Bronchial epithelial cell (primary cell): ENCODE results near the gene LHX6. TPM values are rescaled to one million over a fixed set of nuclear protein-coding genes. Genes with fewer than 3 reads are reported as not detected.

ENCODE experiments used
- DNase-seq: peaks from one replicate; pipeline ENCODE4 v3.0.0-alpha.2; 2010; ENCODE audit warnings: low read depth
- FAIRE-seq: peaks from 2 replicates; lab custom pipeline; 2011; peaks lifted over from hg19 to GRCh38; lab: Jason Lieb, UNC
- H3K27me3 ChIP-seq: 2 replicates; pipeline ENCODE4 v1.5.1; 2011; ENCODE audit warnings: low read length; ENCODE audit not compliant: control insufficient read depth, insufficient read depth
- H3K36me3 ChIP-seq: 2 replicates; pipeline ENCODE4 v1.5.1; 2011; ENCODE audit warnings: low read length; ENCODE audit not compliant: control insufficient read depth, insufficient read depth
- H3K4me3 ChIP-seq: 2 replicates; pipeline ENCODE4 v1.5.1; 2011; ENCODE audit warnings: mild to moderate bottlenecking, low read depth, low read length, control low read depth
- CTCF ChIP-seq: IDR thresholded peaks from 2 replicates; pipeline ENCODE4 v1.5.1; 2011; ENCODE audit warnings: mild to moderate bottlenecking, moderate library complexity, low read length, control low read depth, inconsistent platforms; ENCODE audit not compliant: insufficient read depth, severe bottlenecking
- total RNA-seq: library from RNA; depleted of rRNA; stranded (reverse); fragments of >200 nt; gene quantifications from 2 replicates; pipeline ENCODE4 v1.2.1, GENCODE V29; 2014

The LHX6 gene
- total RNA-seq, 1 donor from 2014 or later: 0.26 TPM

GRCh38 chr9:122219856-122220672, 8.7 kb downstream of the LHX6 start:
- no peak for TF ChIP-seq CTCF
- DNase-seq (no peak), FAIRE-seq (no peak)
- Histone ChIP-seq H3K36me3 (no peaks in the 10 kb centered on the region), H3K27me3 (peaks cover 65% of the 10 kb centered on the region), H3K4me3 (no peak overlapping the region)

GRCh38 chr9:122218935-122219855, 9.6 kb downstream of the LHX6 start:
- Histone ChIP-seq H3K36me3 (no peaks in the 10 kb centered on the region), H3K4me3 (no peak overlapping the region), H3K27me3 (peaks cover 62% of the 10 kb centered on the region)
- no peak for TF ChIP-seq CTCF
- FAIRE-seq: no peak
- DNase-seq: no peak

- Histone ChIP-seq H3K27me3 (peaks cover 56% of the 10 kb centered on the region), H3K4me3 (no peak overlapping the region), H3K36me3 (no peaks in the 10 kb centered on the region)
- FAIRE-seq (no peak), DNase-seq (peak; percentile 19)
- TF ChIP-seq CTCF: no peak
Observed at GRCh38 chr9:122218071-122218934, 10.5 kb downstream of the LHX6 start.

- FAIRE-seq: no peak
- Histone ChIP-seq H3K4me3 (no peak overlapping the region), H3K36me3 (no peaks in the 10 kb centered on the region), H3K27me3 (peaks cover 60% of the 10 kb centered on the region)
- no peak for TF ChIP-seq CTCF
- DNase-seq: no peak
Observed at GRCh38 chr9:122217640-122218039, 11.1 kb downstream of the LHX6 start.

- H3K36me3 ChIP-seq: no peaks in the 10 kb centered on the region
- TF ChIP-seq CTCF: no peak
- no peak for FAIRE-seq
- peaks cover 60% of the 10 kb centered on the region for H3K27me3 ChIP-seq
- DNase-seq: no peak
- H3K4me3 ChIP-seq: no peak overlapping the region
Observed at GRCh38 chr9:122216798-122217418, 11.8 kb downstream of the LHX6 start.
